ENCODE data around the gene MOK.
"Not testable (repeated sequence)": the region's sequence is repeated elsewhere in the genome, so short reads cannot be mapped to it uniquely, and the experiment has no call there.

Gene MOK

GRCh38 chr14:102314242-102315011 lies 9.5 kb upstream of the MOK start:
- Histone ChIP-seq H3K4me1 (ENCODE audit: control insufficient read depth, insufficient read depth, low read length) (peaks cover 32% of the 10 kb centered on the region), H3K36me3 (ENCODE audit: control insufficient read depth, insufficient read depth, low read length) (no peaks in the 10 kb centered on the region), H3K9ac (ENCODE audit: low read length) (peak overlapping the region; percentile 12), H3K27ac (ENCODE audit: low read depth, low read length) (no peak overlapping the region), H3K27me3 (ENCODE audit: control insufficient read depth, insufficient read depth, low read length) (peaks cover 4% of the 10 kb centered on the region; the same call in 1 of the 2 replicates), H3K4me3 (ENCODE audit: low read depth, low read length) (peak overlapping the region; percentile 63), H3K9me3 (ENCODE audit: control insufficient read depth, insufficient read depth, low read depth, low read length) (no peaks in the 10 kb centered on the region)

- Histone ChIP-seq H3K4me3 (ENCODE audit: low read depth, low read length) (no peak overlapping the region), H3K9me3 (ENCODE audit: control insufficient read depth, insufficient read depth, low read depth, low read length) (no peaks in the 10 kb centered on the region), H3K4me1 (ENCODE audit: control insufficient read depth, insufficient read depth, low read length) (no peaks in the 10 kb centered on the region), H3K9ac (ENCODE audit: low read length) (no peak overlapping the region), H3K27me3 (ENCODE audit: control insufficient read depth, insufficient read depth, low read length) (no peaks in the 10 kb centered on the region), H3K36me3 (ENCODE audit: control insufficient read depth, insufficient read depth, low read length) (no peaks in the 10 kb centered on the region), H3K27ac (ENCODE audit: low read depth, low read length) (no peak overlapping the region)
These were observed 1.3 kb downstream of the MOK start for GRCh38 chr14:102303664-102304063.

GRCh38 chr14:102298303-102299070 lies 6.5 kb downstream of the MOK start:
- H3K27ac ChIP-seq (ENCODE audit: low read depth, low read length); H3K4me3 ChIP-seq (ENCODE audit: low read depth, low read length); H3K36me3 ChIP-seq (ENCODE audit: control insufficient read depth, insufficient read depth, low read length); H3K9ac ChIP-seq (ENCODE audit: low read length); H3K9me3 ChIP-seq (ENCODE audit: control insufficient read depth, insufficient read depth, low read depth, low read length); H3K4me1 ChIP-seq (ENCODE audit: control insufficient read depth, insufficient read depth, low read length); H3K27me3 ChIP-seq (ENCODE audit: control insufficient read depth, insufficient read depth, low read length): not testable (repeated sequence)

GRCh38 chr14:102297436-102298170 lies 7.4 kb downstream of the MOK start:
- no peak overlapping the region for H3K27ac ChIP-seq (ENCODE audit: low read depth, low read length)
- H3K9ac ChIP-seq (ENCODE audit: low read length), result no peak overlapping the region
- H3K4me1 ChIP-seq (ENCODE audit: control insufficient read depth, insufficient read depth, low read length), result no peaks in the 10 kb centered on the region
- H3K36me3 ChIP-seq (ENCODE audit: control insufficient read depth, insufficient read depth, low read length), result no peaks in the 10 kb centered on the region
- H3K9me3 ChIP-seq (ENCODE audit: control insufficient read depth, insufficient read depth, low read depth, low read length), result peaks cover 7% of the 10 kb centered on the region; the same call in 1 of the 2 replicates
- H3K4me3 ChIP-seq (ENCODE audit: low read depth, low read length), result no peak overlapping the region
- H3K27me3 ChIP-seq (ENCODE audit: control insufficient read depth, insufficient read depth, low read length), result no peaks in the 10 kb centered on the region

- Histone ChIP-seq H3K27me3 (ENCODE audit: control insufficient read depth, insufficient read depth, low read length) (no peaks in the 10 kb centered on the region), H3K4me3 (ENCODE audit: low read depth, low read length) (no peak overlapping the region), H3K36me3 (ENCODE audit: control insufficient read depth, insufficient read depth, low read length) (no peaks in the 10 kb centered on the region), H3K9me3 (ENCODE audit: control insufficient read depth, insufficient read depth, low read depth, low read length) (peaks cover 7% of the 10 kb centered on the region; the same call in 1 of the 2 replicates), H3K4me1 (ENCODE audit: control insufficient read depth, insufficient read depth, low read length) (no peaks in the 10 kb centered on the region), H3K27ac (ENCODE audit: low read depth, low read length) (no peak overlapping the region), H3K9ac (ENCODE audit: low read length) (no peak overlapping the region)
These were observed 9.7 kb downstream of the MOK start for GRCh38 chr14:102295270-102295669.

- no peak overlapping the region for H3K4me3 ChIP-seq (ENCODE audit: low read depth, low read length)
- no peaks in the 10 kb centered on the region for H3K36me3 ChIP-seq (ENCODE audit: control insufficient read depth, insufficient read depth, low read length)
- no peaks in the 10 kb centered on the region for H3K4me1 ChIP-seq (ENCODE audit: control insufficient read depth, insufficient read depth, low read length)
- H3K9ac ChIP-seq (ENCODE audit: low read length), result no peak overlapping the region
- H3K9me3 ChIP-seq (ENCODE audit: control insufficient read depth, insufficient read depth, low read depth, low read length), result peaks cover 7% of the 10 kb centered on the region; the same call in 1 of the 2 replicates
- H3K27ac ChIP-seq (ENCODE audit: low read depth, low read length), result no peak overlapping the region
- H3K27me3 ChIP-seq (ENCODE audit: control insufficient read depth, insufficient read depth, low read length), result no peaks in the 10 kb centered on the region
These were observed 11.2 kb downstream of the MOK start for GRCh38 chr14:102293781-102294180.

- Histone ChIP-seq H3K27me3 (ENCODE audit: control insufficient read depth, insufficient read depth, low read length) (no peaks in the 10 kb centered on the region), H3K36me3 (ENCODE audit: control insufficient read depth, insufficient read depth, low read length) (no peaks in the 10 kb centered on the region), H3K9me3 (ENCODE audit: control insufficient read depth, insufficient read depth, low read depth, low read length) (peaks cover 2% of the 10 kb centered on the region; the same call in 1 of the 2 replicates), H3K4me3 (ENCODE audit: low read depth, low read length) (no peak overlapping the region), H3K9ac (ENCODE audit: low read length) (no peak overlapping the region), H3K27ac (ENCODE audit: low read depth, low read length) (no peak overlapping the region), H3K4me1 (ENCODE audit: control insufficient read depth, insufficient read depth, low read length) (no peaks in the 10 kb centered on the region)
These were observed 12.5 kb downstream of the MOK start for GRCh38 chr14:102292441-102292840.

- Histone ChIP-seq H3K4me1 (ENCODE audit: control insufficient read depth, insufficient read depth, low read length) (no peaks in the 10 kb centered on the region), H3K27me3 (ENCODE audit: control insufficient read depth, insufficient read depth, low read length) (no peaks in the 10 kb centered on the region), H3K9me3 (ENCODE audit: control insufficient read depth, insufficient read depth, low read depth, low read length) (no peaks in the 10 kb centered on the region; the same call in 1 of the 2 replicates), H3K4me3 (ENCODE audit: low read depth, low read length) (no peak overlapping the region), H3K36me3 (ENCODE audit: control insufficient read depth, insufficient read depth, low read length) (no peaks in the 10 kb centered on the region), H3K27ac (ENCODE audit: low read depth, low read length) (no peak overlapping the region), H3K9ac (ENCODE audit: low read length) (no peak overlapping the region)
These were observed 16.8 kb downstream of the MOK start for GRCh38 chr14:102288139-102288538.

- Histone ChIP-seq H3K4me3 (ENCODE audit: low read depth, low read length) (no peak overlapping the region), H3K4me1 (ENCODE audit: control insufficient read depth, insufficient read depth, low read length) (peaks cover under 1% of the 10 kb centered on the region; the same call in 1 of the 2 replicates), H3K27me3 (ENCODE audit: control insufficient read depth, insufficient read depth, low read length) (no peaks in the 10 kb centered on the region), H3K27ac (ENCODE audit: low read depth, low read length) (no peak overlapping the region), H3K9me3 (ENCODE audit: control insufficient read depth, insufficient read depth, low read depth, low read length) (no peaks in the 10 kb centered on the region; the same call in 1 of the 2 replicates), H3K36me3 (ENCODE audit: control insufficient read depth, insufficient read depth, low read length) (no peaks in the 10 kb centered on the region), H3K9ac (ENCODE audit: low read length) (no peak overlapping the region)
These were observed 19.9 kb downstream of the MOK start for GRCh38 chr14:102285106-102285505.

- H3K9ac ChIP-seq (ENCODE audit: low read length), result no peak overlapping the region
- no peak overlapping the region for H3K27ac ChIP-seq (ENCODE audit: low read depth, low read length)
- H3K4me3 ChIP-seq (ENCODE audit: low read depth, low read length), result no peak overlapping the region
- peaks cover 10% of the 10 kb centered on the region for H3K4me1 ChIP-seq (ENCODE audit: control insufficient read depth, insufficient read depth, low read length)
- no peaks in the 10 kb centered on the region for H3K27me3 ChIP-seq (ENCODE audit: control insufficient read depth, insufficient read depth, low read length)
- H3K9me3 ChIP-seq (ENCODE audit: control insufficient read depth, insufficient read depth, low read depth, low read length), result no peaks in the 10 kb centered on the region; the same call in 1 of the 2 replicates
- H3K36me3 ChIP-seq (ENCODE audit: control insufficient read depth, insufficient read depth, low read length), result no peaks in the 10 kb centered on the region
These were observed 21.3 kb downstream of the MOK start for GRCh38 chr14:102283631-102284129.
